HG03442 (cell line): ENCODE measurements around the gene NRGN.

Experiments
- ATAC-seq: cut with Tn5 transposase; IDR thresholded peaks from one replicate; pipeline ENCODE4 v1.9.1; 2021; ENCODE audit warnings: mild to moderate bottlenecking, moderate library complexity; ENCODE audit not compliant: unreplicated experiment

NRGN gene

GRCh38 chr11:124779568-124779967, 39.8 kb downstream of the NRGN start:
- no peak for ATAC-seq

- ATAC-seq: no peak
Observed at GRCh38 chr11:124783002-124783401, 43.3 kb downstream of the NRGN start.

- no peak for ATAC-seq
Observed at GRCh38 chr11:124784051-124784450, 44.3 kb downstream of the NRGN start.

- no peak for ATAC-seq
Observed at GRCh38 chr11:124788521-124788920, 48.8 kb downstream of the NRGN start.

GRCh38 chr11:124791626-124792341, 52.0 kb downstream of the NRGN start:
- peak; percentile 63 for ATAC-seq

- ATAC-seq: no peak
Observed at GRCh38 chr11:124793466-124794278, 53.9 kb downstream of the NRGN start.

- no peak for ATAC-seq
Observed at GRCh38 chr11:124796312-124796711, 56.6 kb downstream of the NRGN start.
